ENCODE measurements around the gene KCNK1. TPM values are rescaled to one million over a fixed set of nuclear protein-coding genes. Genes with fewer than 3 reads are reported as not detected.
"Not testable (repeated sequence)": the region's sequence is repeated elsewhere in the genome, so short reads cannot be mapped to it uniquely, and the experiment has no call there.

KCNK1 gene
- total RNA-seq, 2 experiments from 2014 or later = not detected

GRCh38 chr1:233656687-233657086, 42.8 kb downstream of the KCNK1 start:
- H3K27me3 Mint-ChIP-seq = peaks cover 3% of the 10 kb centered on the region
- no peaks in the 10 kb centered on the region for H3K36me3 Mint-ChIP-seq
- no peak overlapping the region for H3K27ac Mint-ChIP-seq
- no peaks in the 10 kb centered on the region for H3K4me1 Mint-ChIP-seq
- no peak for ATAC-seq (ENCODE audit: low read depth)
- no peak for DNase-seq
- POLR2A ChIA-PET = no interaction called here
- no peak overlapping the region for H3K4me3 Mint-ChIP-seq
- H3K9me3 Mint-ChIP-seq = no peaks in the 10 kb centered on the region

GRCh38 chr1:233657466-233657865, 43.6 kb downstream of the KCNK1 start:
- no peaks in the 10 kb centered on the region for H3K36me3 Mint-ChIP-seq
- no peak for DNase-seq
- H3K27me3 Mint-ChIP-seq = peaks cover 3% of the 10 kb centered on the region
- H3K4me3 Mint-ChIP-seq = no peak overlapping the region
- no peaks in the 10 kb centered on the region for H3K4me1 Mint-ChIP-seq
- no peak overlapping the region for H3K27ac Mint-ChIP-seq
- POLR2A ChIA-PET = no interaction called here
- H3K9me3 Mint-ChIP-seq = no peaks in the 10 kb centered on the region
- no peak for ATAC-seq (ENCODE audit: low read depth)

- Mint-ChIP-seq H3K4me1 (no peaks in the 10 kb centered on the region), H3K27ac (no peak overlapping the region), H3K36me3 (no peaks in the 10 kb centered on the region), H3K27me3 (peaks cover 3% of the 10 kb centered on the region), H3K4me3 (no peak overlapping the region), H3K9me3 (no peaks in the 10 kb centered on the region)
- ATAC-seq (ENCODE audit: low read depth) (no peak), DNase-seq (no peak)
- POLR2A ChIA-PET = no interaction called here
These were observed 45.6 kb downstream of the KCNK1 start for GRCh38 chr1:233659495-233659894.

GRCh38 chr1:233661376-233662159, 47.7 kb downstream of the KCNK1 start:
- Mint-ChIP-seq H3K27me3 (peaks cover 3% of the 10 kb centered on the region), H3K36me3 (no peaks in the 10 kb centered on the region), H3K4me1 (no peaks in the 10 kb centered on the region), H3K27ac (no peak overlapping the region), H3K9me3 (no peaks in the 10 kb centered on the region), H3K4me3 (no peak overlapping the region)
- DNase-seq (no peak), ATAC-seq (ENCODE audit: low read depth) (no peak)
- POLR2A ChIA-PET = no interaction called here

GRCh38 chr1:233662575-233663304, 48.8 kb downstream of the KCNK1 start:
- POLR2A ChIA-PET = no interaction called here
- Mint-ChIP-seq H3K27me3 (peaks cover 2% of the 10 kb centered on the region), H3K36me3 (no peaks in the 10 kb centered on the region), H3K4me3 (no peak overlapping the region), H3K4me1 (no peaks in the 10 kb centered on the region), H3K9me3 (no peaks in the 10 kb centered on the region), H3K27ac (no peak overlapping the region)
- no peak for DNase-seq
- no peak for ATAC-seq (ENCODE audit: low read depth)

GRCh38 chr1:233664253-233664652, 50.3 kb downstream of the KCNK1 start:
- H3K27ac Mint-ChIP-seq = no peak overlapping the region
- POLR2A ChIA-PET = no interaction called here

GRCh38 chr1:233664804-233665574, 51.1 kb downstream of the KCNK1 start:
- ATAC-seq (ENCODE audit: low read depth) = no peak
- no peak for DNase-seq
- Mint-ChIP-seq H3K4me1 (no peaks in the 10 kb centered on the region), H3K27ac (no peak overlapping the region), H3K4me3 (no peak overlapping the region), H3K27me3 (no peaks in the 10 kb centered on the region), H3K36me3 (no peaks in the 10 kb centered on the region), H3K9me3 (no peaks in the 10 kb centered on the region)
- POLR2A ChIA-PET = no interaction called here

More at GRCh38 chr1:233664253-233664652, 50.3 kb downstream of the KCNK1 start:
- DNase-seq (no peak), ATAC-seq (ENCODE audit: low read depth) (no peak)
- H3K4me3 Mint-ChIP-seq = no peak overlapping the region
- H3K4me1 Mint-ChIP-seq = no peaks in the 10 kb centered on the region
- no peaks in the 10 kb centered on the region for H3K27me3 Mint-ChIP-seq
- H3K9me3 Mint-ChIP-seq = no peaks in the 10 kb centered on the region
- no peaks in the 10 kb centered on the region for H3K36me3 Mint-ChIP-seq

GRCh38 chr1:233665575-233666270, 51.8 kb downstream of the KCNK1 start:
- no peak for DNase-seq
- POLR2A ChIA-PET = no interaction called here
- no peak overlapping the region for H3K4me3 Mint-ChIP-seq
- H3K27ac Mint-ChIP-seq = no peak overlapping the region
- no peaks in the 10 kb centered on the region for H3K36me3 Mint-ChIP-seq
- ATAC-seq (ENCODE audit: low read depth) = no peak
- H3K4me1 Mint-ChIP-seq = no peaks in the 10 kb centered on the region
- no peaks in the 10 kb centered on the region for H3K9me3 Mint-ChIP-seq
- H3K27me3 Mint-ChIP-seq = no peaks in the 10 kb centered on the region

GRCh38 chr1:233667741-233668140, 53.8 kb downstream of the KCNK1 start:
- Mint-ChIP-seq H3K36me3 (no peaks in the 10 kb centered on the region), H3K27me3 (no peaks in the 10 kb centered on the region), H3K27ac (no peak overlapping the region), H3K9me3 (no peaks in the 10 kb centered on the region), H3K4me3 (no peak overlapping the region), H3K4me1 (no peaks in the 10 kb centered on the region)
- DNase-seq (no peak), ATAC-seq (ENCODE audit: low read depth) (no peak)
- POLR2A ChIA-PET = no interaction called here

- H3K27me3 Mint-ChIP-seq = no peaks in the 10 kb centered on the region
- no peak overlapping the region for H3K27ac Mint-ChIP-seq
- H3K9me3 Mint-ChIP-seq = no peaks in the 10 kb centered on the region
- H3K4me3 Mint-ChIP-seq = no peak overlapping the region
- DNase-seq (no peak), ATAC-seq (ENCODE audit: low read depth) (no peak)
- no peaks in the 10 kb centered on the region for H3K36me3 Mint-ChIP-seq
- H3K4me1 Mint-ChIP-seq = no peaks in the 10 kb centered on the region
- POLR2A ChIA-PET = no interaction called here
These were observed 54.3 kb downstream of the KCNK1 start for GRCh38 chr1:233668146-233668724.

- DNase-seq (no peak), ATAC-seq (ENCODE audit: low read depth) (no peak)
- H3K4me1 Mint-ChIP-seq = no peaks in the 10 kb centered on the region
- no peak overlapping the region for H3K4me3 Mint-ChIP-seq
- no peaks in the 10 kb centered on the region for H3K36me3 Mint-ChIP-seq
- no peaks in the 10 kb centered on the region for H3K9me3 Mint-ChIP-seq
- H3K27me3 Mint-ChIP-seq = no peaks in the 10 kb centered on the region
- H3K27ac Mint-ChIP-seq = no peak overlapping the region
- POLR2A ChIA-PET = no interaction called here
These were observed 54.9 kb downstream of the KCNK1 start for GRCh38 chr1:233668725-233669294.

- H3K27ac Mint-ChIP-seq; H3K9me3 Mint-ChIP-seq; H3K4me1 Mint-ChIP-seq; H3K4me3 Mint-ChIP-seq; ATAC-seq (ENCODE audit: low read depth); H3K36me3 Mint-ChIP-seq; POLR2A ChIA-PET; DNase-seq; H3K27me3 Mint-ChIP-seq: not testable (repeated sequence)
These were observed 56.5 kb downstream of the KCNK1 start for GRCh38 chr1:233670363-233670762.

GRCh38 chr1:233671286-233671685, 57.4 kb downstream of the KCNK1 start:
- DNase-seq (no peak), ATAC-seq (ENCODE audit: low read depth) (no peak)
- no peak overlapping the region for H3K27ac Mint-ChIP-seq
- no peaks in the 10 kb centered on the region for H3K4me1 Mint-ChIP-seq
- H3K4me3 Mint-ChIP-seq = no peak overlapping the region
- no peaks in the 10 kb centered on the region for H3K36me3 Mint-ChIP-seq
- POLR2A ChIA-PET = no interaction called here
- H3K27me3 Mint-ChIP-seq = peaks cover 3% of the 10 kb centered on the region
- no peaks in the 10 kb centered on the region for H3K9me3 Mint-ChIP-seq
